Esophagus muscularis mucosa (tissue), 4 donors: Measurements from ENCODE around the gene SPOP. TPM values are rescaled to one million over a fixed set of nuclear protein-coding genes. Genes with fewer than 3 reads are reported as not detected.
A peak's percentile ranks its signal among the peaks of the same experiment; 100 is the strongest.

Experiments
- DNase-seq: peaks from one replicate; pipeline ENCODE4 v3.0.0-alpha.2; 2017; ENCODE audit errors: extremely low spot score
- H3K27ac ChIP-seq, 4 donors: fragments of 200-600 bp; sonication (generic); replicated peaks in 1 of 4; 1 replicate in 3 of 4; 2 replicates in 1 of 4; pipeline ENCODE4 v1.5.1; 2016 to 2019; ENCODE audit warnings: mild to moderate bottlenecking in 1 of 4
- H3K27me3 ChIP-seq, 4 donors: fragments of 200-600 bp; sonication (generic); one replicate each; pipeline versions ENCODE4 v1.5.1 to v1.6.0; 2016 to 2019
- H3K36me3 ChIP-seq, 4 donors: fragments of 200-600 bp; sonication (generic); one replicate each; pipeline ENCODE4 v1.5.1; 2016 to 2019
- H3K4me1 ChIP-seq, 4 donors: fragments of 200-600 bp; sonication (generic); one replicate each; pipeline ENCODE4 v1.5.1; 2016 to 2019
- H3K4me3 ChIP-seq, 4 donors: fragments of 200-600 bp; sonication (generic); 1 replicate in 2 of 4; 2 replicates in 2 of 4; pipeline ENCODE4 v1.5.1; 2016 to 2019; ENCODE audit warnings: mild to moderate bottlenecking in 4 of 4, moderate library complexity in 1 of 4
- H3K9me3 ChIP-seq, 4 donors: fragments of 200-600 bp; sonication (generic); 1 replicate in 3 of 4; 2 replicates in 1 of 4; pipeline ENCODE4 v1.5.1; 2016 to 2019
- CTCF ChIP-seq, 3 experiments: fragments of 200-600 bp in 2 of 3; fragments of 450-650 bp in 1 of 3; sonication (generic) in 2 of 3; IDR thresholded peaks; one replicate each; pipeline ENCODE4 v1.5.1; 2017 to 2019; ENCODE audit warnings: antibody characterized with exemption in 3 of 3, mild to moderate bottlenecking in 2 of 3, moderate library complexity in 1 of 3
- EP300 ChIP-seq: sonication (generic); formaldehyde crosslinking; IDR thresholded peaks from one replicate; pipeline ENCODE4 v1.6.1; 2017; ENCODE audit warnings: antibody characterized with exemption
- POLR2A ChIP-seq: fragments of 450-650 bp; IDR thresholded peaks from one replicate; pipeline ENCODE4 v1.6.1; 2017; ENCODE audit warnings: antibody characterized with exemption, moderate library complexity, mild to moderate bottlenecking, low read depth
- POLR2AphosphoS5 ChIP-seq, 2 donors: sonication (generic); formaldehyde crosslinking; IDR thresholded peaks; one replicate each; pipeline ENCODE4 v1.6.1; 2017; ENCODE audit warnings: antibody characterized with exemption in 2 of 2
- WGBS: methylation state at CpG from one replicate; pipeline ENCODE4 v1.1.5; 2018; 5-methylcytosine and 5-hydroxymethylcytosine counted together
- intact Hi-C: fragments of 100-400 bp; cut with DNase I; formaldehyde crosslinking; loops from one replicate; pipeline ENCODE4 v1.15.1; 2023
- total RNA-seq, 4 donors: library from RNA; depleted of rRNA; stranded (reverse); fragments of >200 nt; gene quantifications; one replicate each; pipeline versions ENCODE4 v1.1.0 to v1.2.1, GENCODE V29; 2016

SPOP gene
- total RNA-seq, 4 donors from 2014 or later = 156 to 304 (median 185) TPM

- peaks cover 35 to 83% (median 70%) of the 10 kb centered on the region in 4 donors for H3K4me1 ChIP-seq
- H3K4me3 ChIP-seq = peak overlapping the region; percentile 41 to 53 (median 48)
- H3K9me3 ChIP-seq = no peaks in the 10 kb centered on the region
- no peak for TF ChIP-seq EP300
- TF ChIP-seq POLR2AphosphoS5 (IDR thresholded peaks at IDR 0.05) = no peak
- no peak for TF ChIP-seq CTCF (IDR thresholded peaks at IDR 0.05)
- TF ChIP-seq POLR2A = no peak
- H3K36me3 ChIP-seq = no peaks in the 10 kb centered on the region
- no peak for DNase-seq
- WGBS = 19% methylated on average over 1 of the region's 1 CpG
- intact Hi-C loops = loop anchor here (5.0 kb wide), 1 partner anchor 47 kb away; no protein-coding TSS in a partner anchor
- peak overlapping the region; percentile 83 to 93 (median 88) for H3K27ac ChIP-seq
- H3K27me3 ChIP-seq = no peaks in the 10 kb centered on the region
Measured at GRCh38 chr17:49645654-49646053, 32.2 kb downstream of the SPOP start.

- H3K4me3 ChIP-seq = peak overlapping the region; percentile 5 to 52 (median 19)
- WGBS = 65% methylated on average over 3 of the region's 3 CpGs
- intact Hi-C loops = no loop called here
- H3K9me3 ChIP-seq = no peaks in the 10 kb centered on the region
- H3K36me3 ChIP-seq = peaks cover 0 to 5% (median 0%) of the 10 kb centered on the region in 4 donors
- no peak for DNase-seq
- H3K4me1 ChIP-seq = peaks cover 35 to 91% (median 82%) of the 10 kb centered on the region in 4 donors
- H3K27ac ChIP-seq = peak overlapping the region; percentile 83 to 93 (median 88)
- no peaks in the 10 kb centered on the region for H3K27me3 ChIP-seq
- TF ChIP-seq POLR2AphosphoS5 (IDR thresholded peaks at IDR 0.05) (no peak), CTCF (IDR thresholded peaks at IDR 0.05) (no peak), EP300 (no peak), POLR2A (no peak)
Measured at GRCh38 chr17:49640556-49640955, 37.3 kb downstream of the SPOP start.

GRCh38 chr17:49638818-49639217, 39.1 kb downstream of the SPOP start:
- intact Hi-C loops = no loop called here
- Histone ChIP-seq H3K4me1 (peaks cover 48 to 96% (median 95%) of the 10 kb centered on the region in 4 donors), H3K9me3 (no peaks in the 10 kb centered on the region), H3K4me3 (no peak overlapping the region), H3K27ac (peak overlapping the region; percentile 60 to 93 (median 85)), H3K27me3 (no peaks in the 10 kb centered on the region), H3K36me3 (peaks cover 0 to 5% (median 0%) of the 10 kb centered on the region in 4 donors)
- no peak for DNase-seq
- WGBS = 61% methylated on average over 5 of the region's 5 CpGs
- no peak for TF ChIP-seq CTCF (IDR thresholded peaks at IDR 0.05)
- no peak for TF ChIP-seq POLR2A
- TF ChIP-seq EP300 = no peak
- peak in 1 of 2 donors; percentile 62 for TF ChIP-seq POLR2AphosphoS5 (IDR thresholded peaks at IDR 0.05)

GRCh38 chr17:49637739-49638138, 40.2 kb downstream of the SPOP start:
- peaks cover 55 to 99% (median 95%) of the 10 kb centered on the region in 4 donors for H3K4me1 ChIP-seq
- H3K9me3 ChIP-seq = no peaks in the 10 kb centered on the region
- H3K36me3 ChIP-seq = peaks cover 0 to 5% (median 0%) of the 10 kb centered on the region in 4 donors
- intact Hi-C loops = no loop called here
- no peak overlapping the region for H3K4me3 ChIP-seq
- DNase-seq = no peak
- no peak for TF ChIP-seq EP300
- no peak for TF ChIP-seq POLR2AphosphoS5 (IDR thresholded peaks at IDR 0.05)
- TF ChIP-seq CTCF (IDR thresholded peaks at IDR 0.05) = no peak
- no peak for TF ChIP-seq POLR2A
- H3K27ac ChIP-seq = peak overlapping the region; percentile 60 to 93 (median 85)
- 65% methylated on average over 1 of the region's 1 CpG for WGBS
- H3K27me3 ChIP-seq = no peaks in the 10 kb centered on the region

- 71% methylated on average over 7 of the region's 7 CpGs for WGBS
- H3K4me1 ChIP-seq = peaks cover 59 to 100% (median 95%) of the 10 kb centered on the region in 4 donors
- intact Hi-C loops = no loop called here
Measured at GRCh38 chr17:49637050-49637449, 40.8 kb downstream of the SPOP start.

More at GRCh38 chr17:49637050-49637449, 40.8 kb downstream of the SPOP start:
- H3K36me3 ChIP-seq = peaks cover 0 to 5% (median 0%) of the 10 kb centered on the region in 4 donors
- H3K9me3 ChIP-seq = no peaks in the 10 kb centered on the region
- TF ChIP-seq POLR2AphosphoS5 (IDR thresholded peaks at IDR 0.05) (no peak), POLR2A (no peak), EP300 (no peak), CTCF (IDR thresholded peaks at IDR 0.05) (no peak)
- H3K27ac ChIP-seq = peak overlapping the region; percentile 60 to 93 (median 85)
- no peak for DNase-seq
- no peaks in the 10 kb centered on the region for H3K27me3 ChIP-seq
- no peak overlapping the region for H3K4me3 ChIP-seq
